GM11168 (cell line): ENCODE results near the gene CEPT1.
"Not testable (repeated sequence)": the region's sequence is repeated elsewhere in the genome, so short reads cannot be mapped to it uniquely, and the experiment has no call there.

ENCODE experiments used
- in situ Hi-C: fragments of 300-500 bp; cut with MboI; formaldehyde crosslinking; loops from one replicate; pipeline ENCODE4 v1.12.0; 2022; ENCODE audit warnings: low sequenced_read_pairs; ENCODE audit not compliant: unreplicated experiment

The CEPT1 gene

DNA sequence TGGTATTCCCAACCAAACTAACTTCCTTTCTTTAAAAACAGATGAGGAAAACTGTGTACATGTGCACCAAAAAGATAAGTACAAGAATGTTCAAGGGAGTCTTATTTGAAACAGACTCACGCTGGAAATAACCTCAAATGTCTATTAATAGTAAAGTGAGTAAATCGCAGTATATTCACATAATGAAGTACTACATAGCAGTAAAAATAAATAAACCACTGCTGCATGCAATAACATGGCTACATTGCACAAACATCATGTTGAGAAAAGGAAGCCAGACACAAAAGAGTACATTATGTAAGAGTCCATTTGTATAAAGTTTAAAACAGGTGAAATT lies 65.7 kb downstream of the CEPT1 start:
- in situ Hi-C loops: no loop called here

DNA sequence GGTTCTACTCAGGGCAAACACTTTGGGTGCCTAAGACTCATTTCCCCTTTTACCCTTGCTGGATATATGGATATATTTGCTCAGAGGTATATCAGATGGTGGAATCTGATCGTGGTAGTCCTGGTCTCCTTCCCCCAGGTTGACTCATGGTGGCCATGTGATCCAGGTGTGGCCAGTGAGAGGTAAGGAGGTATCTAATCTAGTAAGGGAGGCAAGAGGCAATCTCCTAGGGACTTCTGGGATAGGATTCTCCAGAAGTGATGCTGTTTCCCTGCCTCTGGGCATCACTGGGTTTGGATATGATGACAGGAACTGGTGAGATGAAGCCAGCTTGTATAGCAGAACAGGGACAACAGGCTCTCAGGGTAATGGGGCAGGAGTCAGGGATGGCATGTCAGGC lies 68.9 kb downstream of the CEPT1 start:
- in situ Hi-C loops: no loop called here

DNA sequence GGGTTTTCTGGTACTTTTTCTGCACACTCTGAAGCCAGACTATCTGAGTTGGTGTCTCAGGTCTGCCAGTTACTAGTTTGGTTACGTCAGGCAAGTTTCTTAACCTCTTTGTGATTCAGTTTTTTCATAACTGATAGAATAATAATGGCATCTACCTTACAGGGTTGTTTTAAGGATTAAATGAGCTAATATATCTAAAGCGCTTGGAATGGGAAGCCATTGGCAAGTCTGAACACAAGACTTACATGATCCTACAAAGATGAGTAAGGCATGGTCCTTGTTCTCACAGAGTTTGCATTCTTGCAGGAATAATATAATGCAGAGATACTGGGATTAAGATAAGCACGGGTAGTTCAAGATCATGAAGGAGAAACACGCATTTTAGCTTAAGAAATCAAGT lies 69.6 kb downstream of the CEPT1 start:
- in situ Hi-C loops: no loop called here

DNA sequence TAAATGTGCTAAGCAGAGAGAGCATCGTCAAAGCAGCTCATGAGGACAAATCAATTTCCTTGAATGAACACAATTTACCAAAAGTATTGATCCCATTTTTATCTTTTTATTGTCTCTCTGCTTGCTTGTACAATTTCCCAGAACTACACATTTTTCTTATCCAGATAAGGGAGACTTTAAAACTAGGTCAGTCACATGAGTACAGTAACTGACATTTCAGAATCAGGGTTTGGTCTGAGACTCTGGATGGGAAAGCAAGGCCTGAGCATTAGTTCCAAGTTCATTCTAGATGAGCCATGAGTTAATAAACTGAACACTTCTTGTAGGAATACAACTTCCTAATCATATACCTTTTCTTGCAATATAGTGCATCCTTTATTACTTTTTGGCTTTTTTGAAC lies 71.9 kb downstream of the CEPT1 start:
- in situ Hi-C loops: no loop called here

DNA sequence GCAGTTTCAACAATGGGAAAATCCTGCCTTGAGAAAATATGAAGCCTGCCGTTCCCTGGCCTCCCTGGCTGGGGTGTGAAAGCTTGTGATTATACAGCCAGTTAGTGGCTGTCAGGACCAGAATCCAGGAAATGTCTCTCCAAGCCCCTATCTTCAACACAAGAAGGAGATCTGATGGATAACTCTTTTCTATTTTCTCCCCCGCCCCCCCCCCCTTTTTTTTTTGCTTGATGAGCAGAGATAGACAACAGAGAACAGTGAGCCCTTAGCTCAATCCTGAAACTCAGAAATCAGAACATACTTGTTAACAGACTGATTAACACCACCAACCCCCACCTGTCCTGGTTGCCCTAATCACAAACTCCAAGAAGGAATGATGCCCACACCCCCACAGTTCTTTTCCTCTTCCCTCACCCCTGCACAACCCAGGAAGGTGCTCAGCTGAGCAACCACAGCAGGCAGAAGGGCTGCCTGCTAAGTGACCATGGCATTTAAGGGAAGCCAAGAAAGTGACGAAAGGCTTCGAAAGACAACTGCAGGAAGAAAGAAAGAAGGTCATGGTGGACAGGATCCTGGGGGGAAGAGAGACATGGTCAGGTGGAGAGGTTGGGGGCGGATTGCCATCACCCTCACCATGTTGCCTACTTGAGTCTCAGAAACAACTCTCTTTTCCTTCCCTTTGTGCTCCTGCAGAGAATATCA lies 72.8 kb downstream of the CEPT1 start:
- in situ Hi-C loops: no loop called here

DNA sequence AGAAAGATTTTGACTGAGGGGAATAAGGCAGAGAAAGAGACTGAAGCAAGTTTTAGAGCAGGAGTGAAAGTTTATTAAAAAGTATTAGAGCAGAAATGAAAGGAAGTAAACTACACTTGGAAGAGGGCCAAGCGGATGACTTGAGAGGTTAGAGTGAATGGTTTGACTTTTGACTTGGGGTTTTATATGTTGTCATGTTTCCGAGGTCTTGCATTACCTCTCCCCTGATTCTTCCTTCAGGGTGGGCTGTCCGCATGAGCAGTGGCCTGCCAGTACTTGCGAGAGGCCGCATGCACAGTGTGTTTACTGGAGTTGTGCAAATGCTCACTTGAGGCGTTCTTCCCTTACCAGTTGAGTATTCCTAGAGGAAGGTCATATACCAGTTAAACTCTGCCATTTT lies 73.4 kb downstream of the CEPT1 start:
- in situ Hi-C loops: no loop called here

DNA sequence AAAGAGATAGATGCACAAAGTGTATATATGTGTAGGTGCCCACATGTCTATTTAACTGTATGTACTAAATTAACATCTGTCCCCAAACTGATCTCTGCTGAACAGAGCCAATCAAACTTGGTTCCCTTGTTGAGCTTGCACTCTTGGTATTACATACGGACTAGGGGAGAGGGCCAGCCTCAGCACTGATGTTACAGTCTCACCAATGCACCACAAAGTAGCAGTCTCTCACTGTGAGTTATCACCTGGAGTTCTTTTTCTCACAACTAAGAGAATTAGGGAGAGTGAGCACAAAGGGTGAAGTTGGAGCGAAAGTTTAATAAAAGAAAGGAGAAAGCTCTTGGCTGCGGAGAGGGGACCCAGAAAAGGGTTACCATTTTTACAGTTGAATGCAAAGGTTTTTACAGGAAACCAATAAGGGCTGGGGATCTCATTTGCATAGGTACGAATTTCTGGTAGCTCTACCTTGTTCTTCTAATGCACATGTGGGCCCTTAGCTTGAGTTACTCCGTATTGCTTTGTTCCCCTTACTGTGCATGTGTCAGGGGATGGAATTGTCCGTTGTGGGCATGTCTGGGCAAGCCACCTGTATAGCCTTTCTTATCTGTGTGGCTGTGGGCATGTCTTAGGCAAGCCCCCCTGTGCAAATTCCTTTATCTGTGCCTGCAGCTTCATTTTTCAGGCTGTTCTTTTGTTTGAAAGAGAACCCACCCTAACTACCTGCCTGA lies 74.2 kb downstream of the CEPT1 start:
- in situ Hi-C loops: no loop called here

DNA sequence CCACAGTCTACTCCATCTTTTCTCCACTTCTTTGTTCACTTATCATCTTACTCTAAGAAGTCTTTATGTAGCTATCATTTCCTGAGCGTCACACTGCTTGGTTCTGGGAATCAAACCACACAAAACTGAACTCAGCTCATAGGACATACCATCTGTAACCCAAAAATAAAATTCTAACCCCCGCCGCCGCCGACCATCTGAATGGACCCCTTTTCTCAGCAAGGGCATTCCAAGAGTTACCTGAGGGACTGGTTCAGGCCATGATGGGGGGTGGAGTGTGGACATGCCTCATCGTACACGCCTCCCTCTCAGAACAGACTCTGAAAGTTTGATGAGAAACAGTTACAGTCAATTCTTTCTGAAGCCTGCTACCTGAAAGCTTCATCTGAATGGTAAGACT lies 74.9 kb downstream of the CEPT1 start:
- in situ Hi-C loops: no loop called here

DNA sequence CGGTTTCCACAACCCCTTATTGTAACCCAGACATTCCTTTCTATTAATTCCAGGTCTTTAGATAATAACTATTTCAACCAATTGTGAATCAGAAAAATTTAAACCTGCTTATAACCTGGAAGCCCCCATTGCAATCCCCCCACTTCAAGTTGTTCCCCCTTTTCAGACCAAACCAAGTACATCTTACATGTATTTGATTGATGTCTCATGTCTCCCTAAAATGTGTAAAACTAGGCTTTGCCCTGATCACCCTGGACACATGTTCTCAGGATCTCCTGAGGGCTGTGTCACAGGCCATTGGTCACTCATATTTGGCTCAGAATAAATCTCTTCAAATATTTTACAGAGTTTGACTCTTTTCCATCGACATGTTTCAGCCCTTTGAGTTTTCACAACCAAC lies 75.3 kb downstream of the CEPT1 start:
- in situ Hi-C loops: not testable (repeated sequence)

DNA sequence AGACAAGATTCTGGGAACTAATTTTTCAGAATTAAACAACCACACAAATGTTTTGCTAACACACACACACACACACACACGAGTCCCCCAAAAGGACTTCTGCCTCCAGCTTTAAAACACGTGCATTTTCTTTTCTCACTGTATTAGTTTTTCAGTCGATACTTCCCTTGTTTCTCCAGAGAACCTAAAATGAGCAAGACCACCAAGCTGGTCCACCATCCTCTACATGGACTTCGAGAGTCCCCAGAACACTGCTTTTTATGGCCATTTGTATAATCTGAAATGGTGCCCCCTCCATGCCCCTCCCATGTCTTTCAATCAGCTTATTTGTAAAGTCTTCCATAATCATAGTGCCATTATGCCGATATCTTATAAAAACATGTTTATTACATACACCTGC lies 76.7 kb downstream of the CEPT1 start:
- in situ Hi-C loops: no loop called here

DNA sequence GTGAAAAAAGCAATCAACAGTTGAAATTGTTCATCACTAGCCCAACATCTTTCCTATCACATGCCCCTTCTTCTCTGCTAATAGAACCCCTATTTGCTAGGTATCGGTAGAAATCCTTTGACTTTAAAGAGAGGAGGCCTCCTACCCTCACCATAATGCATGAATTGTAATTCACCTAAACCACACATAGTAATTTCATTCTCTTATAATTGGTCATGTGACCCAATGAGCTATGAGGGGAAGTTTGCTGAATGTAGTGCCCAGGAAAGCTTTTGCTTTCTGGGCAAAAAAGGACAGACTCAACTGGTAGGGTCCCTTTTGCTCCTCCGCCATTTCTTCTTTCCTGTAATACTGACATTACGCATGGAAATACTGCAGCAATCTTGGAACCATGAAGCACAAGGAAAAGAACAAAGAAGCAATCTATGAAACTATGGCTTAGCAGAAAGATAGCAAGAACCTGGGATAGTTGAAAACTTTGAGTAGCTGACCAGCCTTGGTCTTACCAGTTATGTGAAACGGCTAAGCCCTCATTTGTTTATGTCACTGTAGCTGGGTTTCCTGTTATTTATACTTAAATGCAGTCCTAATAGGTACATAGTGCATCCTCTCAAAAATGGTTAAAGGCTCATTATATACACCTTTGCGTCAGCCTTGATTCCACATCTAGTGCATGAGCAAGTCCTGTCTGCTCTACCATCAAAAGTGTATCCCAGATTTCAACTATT lies 77.3 kb downstream of the CEPT1 start:
- in situ Hi-C loops: no loop called here

DNA sequence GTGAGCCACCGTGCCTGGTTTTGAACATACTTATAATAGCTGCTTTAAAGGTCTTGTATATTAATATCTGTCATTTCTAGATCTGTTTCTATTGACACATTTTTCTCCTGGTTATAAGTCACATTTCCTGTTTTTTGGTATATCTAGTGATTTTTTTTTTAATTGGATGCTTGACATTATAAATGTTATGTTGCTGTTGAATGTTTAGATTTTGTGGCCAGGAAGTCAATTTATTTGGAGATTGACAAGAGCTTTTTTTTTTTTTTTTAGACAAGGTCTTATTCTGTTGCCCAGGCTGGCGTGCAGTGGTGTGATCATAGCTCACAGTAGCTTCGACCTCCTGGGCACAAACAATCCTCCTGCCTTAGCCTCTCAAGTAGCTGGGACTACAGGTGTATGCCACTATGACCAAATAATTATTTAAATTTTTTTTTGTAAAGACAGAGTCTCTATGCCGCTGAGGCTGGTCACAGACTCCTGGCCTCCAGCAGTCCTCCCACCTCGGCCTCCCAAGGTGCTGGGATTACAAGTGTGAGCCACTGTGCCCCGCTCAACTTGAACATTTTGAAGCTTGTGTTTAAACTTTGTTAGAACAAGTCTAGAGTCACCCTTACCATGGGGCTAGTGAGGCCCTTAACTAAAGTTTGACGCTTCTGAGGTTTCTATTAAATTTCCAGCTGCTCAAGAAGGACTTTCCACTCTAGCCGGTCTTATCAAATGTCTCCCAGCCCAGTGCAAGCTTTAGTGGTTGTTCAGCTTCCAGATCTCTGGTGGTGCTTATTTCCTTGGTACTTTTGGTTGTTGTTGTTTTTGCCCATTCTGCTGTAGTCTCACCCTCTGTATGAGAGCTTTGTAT lies 78.9 kb downstream of the CEPT1 start:
- in situ Hi-C loops: no loop called here

DNA sequence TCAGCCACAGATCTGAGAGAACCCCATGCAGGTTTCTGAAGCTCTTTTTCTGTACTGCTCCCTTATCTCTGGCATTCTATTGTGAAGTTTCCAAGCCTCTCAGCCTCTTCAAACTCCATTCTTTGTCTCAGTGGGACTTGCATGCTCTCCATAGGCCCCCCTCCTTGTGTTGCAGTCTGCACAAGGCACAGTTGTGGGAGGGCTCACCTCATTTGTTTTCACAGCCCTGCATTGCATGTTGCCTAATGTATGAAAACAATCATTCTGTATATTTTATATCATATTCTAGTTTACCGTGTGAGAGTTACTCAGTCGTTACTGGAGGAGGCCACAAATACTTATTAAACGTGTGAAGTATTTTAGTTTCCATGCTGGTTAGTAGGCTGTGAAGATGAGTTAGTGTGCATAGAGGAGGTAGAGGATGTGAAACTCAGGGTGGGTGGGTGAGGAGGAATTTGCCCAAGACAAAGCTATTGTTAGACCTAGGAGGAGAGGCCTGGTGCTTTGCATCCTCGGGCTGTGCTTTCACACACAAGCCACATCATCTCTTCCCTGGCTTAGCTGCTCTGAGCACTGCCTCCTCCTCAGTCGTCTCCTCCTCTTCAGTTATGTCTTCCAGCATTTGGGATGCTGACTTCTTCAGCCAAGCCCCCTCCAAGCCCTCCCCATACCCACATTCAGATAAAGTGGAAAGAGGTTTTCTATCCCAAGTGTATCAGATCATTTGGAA lies 79.7 kb downstream of the CEPT1 start:
- in situ Hi-C loops: loop anchor here (5.0 kb wide), 2 partner anchors 77 to 178 kb away; partner anchors contain the start of genes CEPT1 and DRAM2

DNA sequence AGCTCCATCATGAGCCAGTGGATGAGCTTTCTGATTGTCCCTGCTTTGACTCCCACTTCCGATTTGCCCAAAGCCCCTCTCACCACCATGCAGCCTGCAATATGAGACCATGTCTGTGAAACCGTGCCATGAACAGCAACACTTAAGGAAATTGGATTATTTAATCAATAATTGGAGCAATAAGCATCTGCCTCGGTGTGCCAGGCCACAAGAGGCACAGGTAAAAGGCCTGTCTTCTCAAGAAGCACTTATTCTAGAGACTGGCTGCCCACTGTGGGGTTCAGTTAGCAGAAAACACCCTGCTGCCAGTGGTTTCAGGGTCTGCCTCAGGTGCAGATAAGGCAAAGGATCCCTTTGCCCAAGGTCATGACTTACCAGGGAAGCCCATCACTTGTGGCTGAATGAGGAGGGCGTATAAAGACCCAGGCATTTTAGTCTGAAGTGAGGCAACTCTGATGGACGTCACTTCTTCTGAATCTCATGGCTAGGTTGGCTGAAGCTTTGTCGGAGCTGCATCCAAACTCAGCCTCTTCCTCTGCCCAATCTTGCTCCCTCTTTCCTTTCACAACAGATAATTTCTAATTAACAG lies 80.4 kb downstream of the CEPT1 start:
- in situ Hi-C loops: loop anchor here (5.0 kb wide), 2 partner anchors 78 to 177 kb away; partner anchors contain the start of genes CEPT1 and DRAM2

DNA sequence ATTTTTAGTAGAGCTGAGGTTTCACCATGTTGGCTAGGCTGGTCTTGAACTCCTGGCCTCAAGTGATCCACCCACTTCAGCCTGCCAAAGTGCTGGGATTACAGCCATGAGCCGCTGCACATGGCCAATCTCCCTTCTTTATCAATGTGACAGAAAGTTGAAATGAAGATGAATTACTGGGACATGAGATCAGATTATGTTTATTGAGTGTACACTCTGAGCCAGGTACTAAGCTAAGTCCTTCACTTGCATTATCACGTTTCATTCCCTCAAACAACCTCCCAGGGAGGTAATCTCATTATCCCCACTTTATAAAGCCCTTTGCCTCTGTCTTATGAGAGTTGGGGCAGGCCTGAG lies 81.2 kb downstream of the CEPT1 start:
- in situ Hi-C loops: loop anchor here (5.0 kb wide), 2 partner anchors 79 to 176 kb away; partner anchors contain the start of genes CEPT1 and DRAM2

DNA sequence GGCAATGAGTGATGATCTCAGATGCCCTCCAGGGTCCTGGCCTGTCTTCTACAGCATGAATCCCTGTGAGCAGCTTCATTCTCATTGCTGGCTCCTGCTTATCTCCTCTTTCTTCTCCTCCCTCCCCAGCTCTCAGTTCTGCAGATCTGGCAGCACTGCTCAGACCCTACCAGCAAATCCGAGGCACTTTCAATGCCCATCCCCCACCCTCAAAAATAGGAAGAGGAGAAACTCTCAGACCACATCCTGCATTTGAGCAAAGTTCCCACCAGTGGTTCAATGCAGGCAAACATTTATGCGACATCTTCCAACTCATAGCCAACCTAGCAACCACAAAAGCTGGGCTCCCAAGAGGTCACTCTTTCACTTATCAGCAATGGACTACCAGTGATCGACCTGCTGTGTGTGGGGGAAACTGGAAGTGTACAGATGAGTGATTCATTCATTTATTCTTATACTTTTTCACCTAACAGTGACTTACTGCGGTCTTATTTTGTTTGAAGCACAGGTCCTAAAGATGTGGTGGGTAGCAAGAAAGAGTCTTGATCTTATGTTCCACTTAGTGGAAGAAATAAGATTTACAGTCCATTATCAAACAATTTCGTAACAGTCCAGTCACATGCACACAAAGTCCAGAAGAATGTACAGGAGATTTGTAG lies 81.7 kb downstream of the CEPT1 start:
- in situ Hi-C loops: loop anchor here (5.0 kb wide), 2 partner anchors 79 to 176 kb away; partner anchors contain the start of genes CEPT1 and DRAM2

DNA sequence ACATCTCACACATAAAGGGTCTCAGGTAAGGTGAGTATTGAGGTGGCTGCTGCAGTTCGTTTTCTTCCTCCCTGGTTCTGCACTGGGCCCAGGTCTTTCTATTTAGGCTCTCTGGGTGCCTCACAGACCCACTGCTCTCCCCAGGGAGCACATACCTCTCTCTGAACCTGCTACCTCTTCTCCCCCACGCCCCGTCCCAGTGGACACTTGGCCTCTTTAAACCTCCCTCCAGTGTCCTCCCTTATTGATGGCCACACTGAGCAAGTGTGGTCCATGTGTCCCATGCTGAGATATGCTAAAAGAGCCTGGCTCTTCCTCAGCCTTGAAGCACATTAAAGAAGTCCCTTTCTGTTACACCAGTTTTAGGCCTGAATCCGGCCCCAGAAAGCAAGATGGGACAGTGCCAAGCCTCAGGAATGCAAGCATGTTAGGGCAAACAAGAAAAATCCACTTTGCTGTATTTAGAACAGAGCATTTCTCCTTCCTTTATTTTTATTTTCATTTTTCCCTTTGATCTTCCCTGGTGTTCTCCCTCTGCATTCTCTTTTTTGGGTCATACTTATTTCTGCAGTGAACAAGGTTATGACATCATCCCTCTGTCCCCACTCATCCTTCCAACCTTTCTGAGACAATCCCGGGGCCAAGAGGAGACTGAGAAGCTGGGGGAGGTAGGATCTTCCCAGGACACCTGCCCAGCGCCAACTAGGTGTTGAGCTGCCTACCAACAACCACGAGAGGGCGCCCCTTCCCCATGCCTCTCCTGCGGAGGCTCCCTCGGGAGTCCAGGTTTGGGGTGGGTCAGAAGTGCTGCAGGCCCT lies 82.5 kb downstream of the CEPT1 start:
- in situ Hi-C loops: loop anchor here (5.0 kb wide), 2 partner anchors 80 to 175 kb away; partner anchors contain the start of genes CEPT1 and DRAM2
